ENCODE measurements around the gene GTPBP2. TPM values are rescaled to one million over a fixed set of nuclear protein-coding genes. Genes with fewer than 3 reads are reported as not detected.
A peak's percentile ranks its signal among the peaks of the same experiment; 100 is the strongest.

GTPBP2 gene
- total RNA-seq, 1 experiment from 2014 or later: 59.4 TPM

DNA sequence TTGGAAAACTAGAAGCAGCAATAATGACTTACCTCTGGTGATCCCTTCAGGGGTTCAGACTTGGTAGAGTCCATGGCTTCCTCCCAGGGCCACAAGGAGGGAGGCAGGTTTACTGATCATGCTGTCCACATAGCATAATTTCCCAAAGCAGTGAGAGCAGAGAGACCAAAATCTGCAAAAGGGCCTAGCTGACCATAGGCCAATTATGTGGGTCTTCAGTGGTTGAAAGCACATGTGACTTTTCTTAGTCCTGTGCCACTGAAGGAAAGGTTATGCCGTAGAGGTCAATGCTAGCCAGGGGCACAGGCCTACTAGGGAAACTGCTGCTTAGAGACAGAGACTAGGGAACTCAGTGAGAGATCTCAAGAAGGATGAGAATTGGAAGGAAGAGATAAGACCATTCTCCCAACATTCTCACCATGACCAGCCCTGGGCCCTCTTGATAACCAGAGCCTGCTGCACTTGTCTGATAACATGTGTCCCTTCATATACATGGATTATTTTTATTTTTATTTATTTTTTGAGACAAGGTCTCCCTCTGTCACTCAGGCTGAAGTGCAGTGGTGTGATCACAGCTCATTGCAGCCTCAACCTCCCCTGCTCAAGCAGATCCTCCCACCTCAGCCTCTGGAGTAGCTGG, 2.0 kb upstream of the GTPBP2 start:
- no TSS peak for BruUV-seq (replicated peaks)
- ATAC-seq: no peak
- intact Hi-C loops (cut with micrococcal nuclease; ENCODE audit: unreplicated experiment): no loop called here
- TF ChIP-seq, protein P1, sequence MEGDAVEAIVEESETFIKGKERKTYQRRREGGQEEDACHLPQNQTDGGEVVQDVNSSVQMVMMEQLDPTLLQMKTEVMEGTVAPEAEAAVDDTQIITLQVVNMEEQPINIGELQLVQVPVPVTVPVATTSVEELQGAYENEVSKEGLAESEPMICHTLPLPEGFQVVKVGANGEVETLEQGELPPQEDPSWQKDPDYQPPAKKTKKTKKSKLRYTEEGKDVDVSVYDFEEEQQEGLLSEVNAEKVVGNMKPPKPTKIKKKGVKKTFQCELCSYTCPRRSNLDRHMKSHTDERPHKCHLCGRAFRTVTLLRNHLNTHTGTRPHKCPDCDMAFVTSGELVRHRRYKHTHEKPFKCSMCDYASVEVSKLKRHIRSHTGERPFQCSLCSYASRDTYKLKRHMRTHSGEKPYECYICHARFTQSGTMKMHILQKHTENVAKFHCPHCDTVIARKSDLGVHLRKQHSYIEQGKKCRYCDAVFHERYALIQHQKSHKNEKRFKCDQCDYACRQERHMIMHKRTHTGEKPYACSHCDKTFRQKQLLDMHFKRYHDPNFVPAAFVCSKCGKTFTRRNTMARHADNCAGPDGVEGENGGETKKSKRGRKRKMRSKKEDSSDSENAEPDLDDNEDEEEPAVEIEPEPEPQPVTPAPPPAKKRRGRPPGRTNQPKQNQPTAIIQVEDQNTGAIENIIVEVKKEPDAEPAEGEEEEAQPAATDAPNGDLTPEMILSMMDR (IDR thresholded peaks at IDR 0.05): no peak
- TF ChIP-seq SIN3A (IDR thresholded peaks at IDR 0.05; ENCODE audit: borderline replicate concordance, insufficient read depth, low read depth, low read length): no peak
- no peak for TF ChIP-seq POLR2AphosphoS5 (IDR thresholded peaks at IDR 0.05; ENCODE audit: low read depth, low read length)
- no peak for TF ChIP-seq TCF7L2 (IDR thresholded peaks at IDR 0.05; ENCODE audit: low read depth, low read length)
- TF ChIP-seq, protein P2, sequence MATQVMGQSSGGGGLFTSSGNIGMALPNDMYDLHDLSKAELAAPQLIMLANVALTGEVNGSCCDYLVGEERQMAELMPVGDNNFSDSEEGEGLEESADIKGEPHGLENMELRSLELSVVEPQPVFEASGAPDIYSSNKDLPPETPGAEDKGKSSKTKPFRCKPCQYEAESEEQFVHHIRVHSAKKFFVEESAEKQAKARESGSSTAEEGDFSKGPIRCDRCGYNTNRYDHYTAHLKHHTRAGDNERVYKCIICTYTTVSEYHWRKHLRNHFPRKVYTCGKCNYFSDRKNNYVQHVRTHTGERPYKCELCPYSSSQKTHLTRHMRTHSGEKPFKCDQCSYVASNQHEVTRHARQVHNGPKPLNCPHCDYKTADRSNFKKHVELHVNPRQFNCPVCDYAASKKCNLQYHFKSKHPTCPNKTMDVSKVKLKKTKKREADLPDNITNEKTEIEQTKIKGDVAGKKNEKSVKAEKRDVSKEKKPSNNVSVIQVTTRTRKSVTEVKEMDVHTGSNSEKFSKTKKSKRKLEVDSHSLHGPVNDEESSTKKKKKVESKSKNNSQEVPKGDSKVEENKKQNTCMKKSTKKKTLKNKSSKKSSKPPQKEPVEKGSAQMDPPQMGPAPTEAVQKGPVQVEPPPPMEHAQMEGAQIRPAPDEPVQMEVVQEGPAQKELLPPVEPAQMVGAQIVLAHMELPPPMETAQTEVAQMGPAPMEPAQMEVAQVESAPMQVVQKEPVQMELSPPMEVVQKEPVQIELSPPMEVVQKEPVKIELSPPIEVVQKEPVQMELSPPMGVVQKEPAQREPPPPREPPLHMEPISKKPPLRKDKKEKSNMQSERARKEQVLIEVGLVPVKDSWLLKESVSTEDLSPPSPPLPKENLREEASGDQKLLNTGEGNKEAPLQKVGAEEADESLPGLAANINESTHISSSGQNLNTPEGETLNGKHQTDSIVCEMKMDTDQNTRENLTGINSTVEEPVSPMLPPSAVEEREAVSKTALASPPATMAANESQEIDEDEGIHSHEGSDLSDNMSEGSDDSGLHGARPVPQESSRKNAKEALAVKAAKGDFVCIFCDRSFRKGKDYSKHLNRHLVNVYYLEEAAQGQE (IDR thresholded peaks at IDR 0.05; ENCODE audit: insufficient read depth in 1 of 2, low read depth in 2 of 2, low read length in 1 of 2): no peak
- ChIA-PET CTCF (no interaction called here), POLR2A (no interaction called here)
- H3K36me3 ChIP-seq (ENCODE audit: control insufficient read depth, insufficient read depth, low read length): peaks cover 2% of the 10 kb centered on the region; the same call in 1 of the 2 replicates
- in situ Hi-C loops (cut with HindIII; ENCODE audit: low pct_unique_long_range_greater_than_20kb, low sequenced_read_pairs): no loop called here
- peak overlapping the region; percentile 92 for H3K27ac ChIP-seq (ENCODE audit: low read length)
- peaks cover 26% of the 10 kb centered on the region for H3K4me1 ChIP-seq (ENCODE audit: control insufficient read depth, insufficient read depth, low read length)
- H3K27me3 ChIP-seq (ENCODE audit: control insufficient read depth, insufficient read depth, low read length): no peaks in the 10 kb centered on the region
- DNase-seq (ENCODE audit: low read depth, low spot score): no peak
- no peaks in the 10 kb centered on the region for H3K9me3 ChIP-seq (ENCODE audit: control insufficient read depth, insufficient read depth, low read depth, low read length)
- H3K4me3 ChIP-seq (ENCODE audit: low read depth in 2 of 2, low read length in 2 of 2): no peak overlapping the region

DNA sequence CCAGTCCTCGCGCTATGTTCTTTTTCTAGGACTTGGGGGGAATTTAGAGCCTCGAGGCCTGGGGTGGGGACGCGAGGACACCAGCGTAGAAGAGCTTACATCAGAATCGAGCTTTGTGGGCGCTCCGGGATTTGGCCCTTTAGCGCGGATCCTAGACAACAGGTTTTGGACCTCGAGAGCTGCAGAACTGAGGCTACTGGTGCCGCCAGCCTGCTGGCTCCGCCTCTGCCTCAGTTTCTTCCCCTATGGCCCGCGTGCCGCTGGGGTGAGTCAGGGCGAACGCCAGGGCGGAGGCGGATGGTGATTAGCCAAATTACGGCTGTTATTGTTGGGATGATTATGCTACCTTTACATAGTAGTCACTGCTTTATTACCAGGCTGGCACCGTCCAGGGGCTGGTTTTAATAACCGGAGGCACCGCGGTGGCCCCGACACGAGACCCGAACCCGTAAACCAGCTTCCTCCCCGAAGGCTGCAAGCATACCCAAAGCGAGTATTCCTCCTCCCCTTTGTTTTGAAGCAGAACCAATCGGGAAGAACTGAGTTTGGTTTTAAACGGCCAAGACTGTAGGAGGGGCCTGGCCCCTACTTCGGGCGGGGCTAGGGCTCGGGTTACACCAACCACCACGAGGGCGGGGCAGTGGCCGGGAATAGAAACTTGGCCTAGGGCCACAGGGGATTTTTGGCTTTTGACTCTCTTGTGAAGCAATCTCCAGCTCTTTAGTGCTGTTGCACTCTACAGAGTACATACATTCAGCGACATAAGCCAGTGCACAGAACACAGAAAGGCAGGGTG, 639 bp upstream of the GTPBP2 start:
- BruUV-seq (replicated peaks): TSS peak; percentile 93
- intact Hi-C loops (cut with micrococcal nuclease; ENCODE audit: unreplicated experiment): no loop called here
- Histone ChIP-seq H3K36me3 (ENCODE audit: control insufficient read depth, insufficient read depth, low read length) (no peaks in the 10 kb centered on the region; the same call in 1 of the 2 replicates), H3K9me3 (ENCODE audit: control insufficient read depth, insufficient read depth, low read depth, low read length) (no peaks in the 10 kb centered on the region), H3K27me3 (ENCODE audit: control insufficient read depth, insufficient read depth, low read length) (no peaks in the 10 kb centered on the region), H3K4me3 (ENCODE audit: low read depth in 2 of 2, low read length in 2 of 2) (peak overlapping the region; percentile 86 to 93), H3K27ac (ENCODE audit: low read length) (peak overlapping the region; percentile 92), H3K4me1 (ENCODE audit: control insufficient read depth, insufficient read depth, low read length) (peaks cover 21% of the 10 kb centered on the region)
- in situ Hi-C loops (cut with HindIII; ENCODE audit: low pct_unique_long_range_greater_than_20kb, low sequenced_read_pairs): no loop called here
- POLR2A ChIA-PET: interaction anchor here (0.9 kb wide), 1 partner anchor 24 kb away, joined by 4 read pairs; no protein-coding TSS in a partner anchor
- TF ChIP-seq POLR2AphosphoS5 (IDR thresholded peaks at IDR 0.05; ENCODE audit: low read depth, low read length) (peak; percentile 61), SIN3A (IDR thresholded peaks at IDR 0.05; ENCODE audit: borderline replicate concordance, insufficient read depth, low read depth, low read length) (0 out of 2 replicates have a peak, but pooled peaks have one; percentile 16)
- TF ChIP-seq, protein P2 (IDR thresholded peaks at IDR 0.05; ENCODE audit: insufficient read depth in 1 of 2, low read depth in 2 of 2, low read length in 1 of 2): no peak
- CTCF ChIA-PET: interaction anchor here (0.7 to 1.1 kb wide), 2 partner anchors 23 to 451 kb away, joined by 3 to 8 read pairs; no protein-coding TSS in a partner anchor
- peak; percentile 95 for DNase-seq (ENCODE audit: low read depth, low spot score)
- peak; percentile 88 for ATAC-seq
